Measurements from ENCODE around the gene PRSS27. TPM values are rescaled to one million over a fixed set of nuclear protein-coding genes. Genes with fewer than 3 reads are reported as not detected.

The PRSS27 gene
- total and polyA plus RNA-seq, 2 of the 4 experiments (the other 2 are of a cell fraction): under 0.01 to 0.58 TPM

DNA sequence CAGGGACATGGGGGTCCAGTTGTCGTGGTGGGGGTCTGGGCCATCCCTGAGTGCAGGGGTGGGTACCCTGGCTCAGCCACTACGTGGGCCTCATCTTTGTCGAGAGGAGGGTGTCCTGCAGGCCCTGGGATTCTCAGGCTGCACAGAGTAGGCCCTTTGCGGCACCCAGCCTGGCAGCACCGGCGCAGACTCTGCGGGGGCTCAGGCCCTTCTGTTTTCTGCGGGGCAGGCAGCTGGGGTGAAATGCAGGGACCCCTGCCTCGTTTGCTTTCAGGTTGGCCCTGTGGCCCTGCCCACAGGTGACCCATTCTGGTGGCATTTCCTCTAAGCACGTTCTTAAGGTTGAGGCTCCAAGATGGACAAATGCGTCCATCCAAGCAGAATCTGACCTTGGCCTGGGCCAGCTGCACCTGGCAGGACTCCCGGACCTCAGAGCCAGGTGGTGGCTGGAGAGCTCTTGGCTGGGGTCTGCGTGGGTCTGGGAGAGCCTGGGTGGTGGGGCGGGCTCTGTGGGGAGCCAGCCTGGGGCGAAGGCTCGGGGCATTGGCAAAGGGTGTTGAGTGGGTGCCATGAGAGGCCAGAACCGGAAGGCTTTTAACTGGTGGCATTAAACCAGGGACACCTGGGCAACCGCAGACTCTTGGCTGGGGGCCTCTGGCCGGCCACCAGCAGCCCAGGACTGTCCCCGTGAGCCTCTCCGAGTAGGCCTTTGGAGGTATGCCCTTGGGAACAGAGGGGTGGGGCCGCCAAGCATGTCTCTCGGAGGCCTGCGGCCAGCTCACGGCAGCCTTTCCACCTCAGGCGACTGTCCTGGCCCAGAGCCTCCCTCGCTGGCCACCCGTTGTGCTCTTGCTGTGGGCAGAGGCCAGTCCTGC lies 16.9 kb downstream of the PRSS27 start:
- no peak for DNase-seq
- H4K5ac ChIP-seq (ENCODE audit: low read depth, low read length): no peak overlapping the region
- H2AK9ac ChIP-seq (replicated peaks; ENCODE audit: low read depth, low read length, poor library complexity): no peak overlapping the region
- H2BK5ac ChIP-seq (ENCODE audit: low read depth, low read length, poor library complexity, severe bottlenecking): no peak overlapping the region
- ATAC-seq (ENCODE audit: low read depth): no peak
- H3K9ac ChIP-seq (ENCODE audit: low read depth, low read length): no peak overlapping the region
- H4K91ac ChIP-seq (ENCODE audit: insufficient read depth, low read depth, low read length): no peak overlapping the region
- CTCF ChIA-PET: no interaction called here
- no peaks in the 10 kb centered on the region for H3K4me1 ChIP-seq (ENCODE audit: control insufficient read depth, insufficient read depth, low read length)
- peaks cover 0 to 8% of the 10 kb centered on the region in 2 experiments; a peak in 2 of 4 replicates for H3K79me1 ChIP-seq (ENCODE audit: low read depth in 1 of 2, low read length in 2 of 2)
- H4K20me1 ChIP-seq (ENCODE audit: insufficient read depth, low read length): no peaks in the 10 kb centered on the region; the same call in none of the 2 replicates
- no peak overlapping the region for H3K4me3 ChIP-seq (ENCODE audit: insufficient read depth, low read depth, low read length)
- no peak for TF ChIP-seq FOS (IDR thresholded peaks at IDR 0.05; ENCODE audit: low read depth, low read length)
- TF ChIP-seq RFX5 (IDR thresholded peaks at IDR 0.05; ENCODE audit: low read depth, low read length): no peak
- no peak for TF ChIP-seq CEBPB (IDR thresholded peaks at IDR 0.05; ENCODE audit: low read depth, low read length)
- no peak for TF ChIP-seq MAZ (IDR thresholded peaks at IDR 0.05; ENCODE audit: borderline replicate concordance, low read depth, low read length)
- no peak overlapping the region for H3K23ac ChIP-seq (ENCODE audit: low read depth, low read length)
- in situ Hi-C loops (cut with MboI; ENCODE audit: low sequenced_read_pairs): no loop called here
- 95% methylated on average over 13 of the region's 28 CpGs; no CpG with 5 or more reads in 1 of the 2 experiments for WGBS, 2 experiments (ENCODE audit: extremely low coverage in 2 of 2, insufficient read length in 1 of 2)
- peaks cover 66% of the 10 kb centered on the region for H3K36me3 ChIP-seq (ENCODE audit: control insufficient read depth, insufficient read depth, low read length)
- no peak overlapping the region for H4K8ac ChIP-seq (ENCODE audit: low read depth in 2 of 2, low read length in 2 of 2)
- H3K18ac ChIP-seq (ENCODE audit: low read depth, low read length): no peak overlapping the region
- H2AK5ac ChIP-seq (ENCODE audit: low read depth, low read length): no peak overlapping the region
- H2AFZ ChIP-seq (replicated peaks; ENCODE audit: low read length, poor library complexity): no peak overlapping the region
- no peak overlapping the region for H3K4me2 ChIP-seq (ENCODE audit: low read depth, low read length)
- no peaks in the 10 kb centered on the region; the same call in 1 of the 2 replicates for H3K9me1 ChIP-seq (ENCODE audit: insufficient read depth, low read length)
- no peaks in the 10 kb centered on the region for H3K9me3 ChIP-seq (ENCODE audit: control insufficient read depth, insufficient read depth, low read length)
- H2BK20ac ChIP-seq (ENCODE audit: low read depth, low read length): no peak overlapping the region
- H3K14ac ChIP-seq (replicated peaks; ENCODE audit: low read depth, low read length): no peak overlapping the region
- no peak overlapping the region for H2BK15ac ChIP-seq (ENCODE audit: low read depth, low read length)
- no peaks in the 10 kb centered on the region for H3K27me3 ChIP-seq (ENCODE audit: control insufficient read depth, insufficient read depth, low read length)
- no peak overlapping the region for H3K27ac ChIP-seq (ENCODE audit: insufficient read depth, low read length)
- intact Hi-C loops (cut with micrococcal nuclease): no loop called here
- H3K56ac ChIP-seq (ENCODE audit: extremely low read depth, insufficient read depth, low read length): no peak overlapping the region
- BruUV-seq (replicated peaks): no TSS peak
- dilution Hi-C loops (cut with HindIII; ENCODE audit: low sequenced_read_pairs, unreplicated experiment): no loop called here
- POLR2A ChIA-PET (ENCODE audit: unreplicated experiment): no interaction called here
- no peak overlapping the region for H3K4ac ChIP-seq (ENCODE audit: low read depth, low read length)
- no peak overlapping the region for H2BK120ac ChIP-seq (ENCODE audit: low read depth, low read length)
